CD4-positive, alpha-beta T cell (primary cell): ENCODE results near the gene SLC35F6. TPM values are rescaled to one million over a fixed set of nuclear protein-coding genes. Genes with fewer than 3 reads are reported as not detected.

Experiments used
- ATAC-seq: fragments of 200-7000 bp; cut with Tn5 transposase; one replicate; pipeline ENCODE4 v1.10.0; 2022; ENCODE audit warnings: mild to moderate bottlenecking; ENCODE audit not compliant: poor library complexity
- CTCF ChIA-PET: fragments of 350-600 bp; sonication (Branson Sonifier 250); formaldehyde crosslinking; loops from one replicate; lab custom pipeline; 2021; ENCODE audit warnings: antibody characterized with exemption, inconsistent platforms; lab: Charles Lee
- POLR2A ChIA-PET: fragments of 350-600 bp; sonication (Branson Sonifier 250); formaldehyde crosslinking; loops from one replicate; lab custom pipeline; 2021; ENCODE audit warnings: antibody characterized with exemption, inconsistent platforms; lab: Charles Lee
- DNase-seq, 14 experiments: peaks; one replicate each; pipeline ENCODE4 v3.0.0-alpha.2; 2013 to 2020; ENCODE audit warnings: mixed read lengths in 2 of 14
- H3K27ac ChIP-seq, 2 donors: one replicate each; pipeline versions ENCODE4 v1.5.1 to v1.7.0; 2013; ENCODE audit warnings: low read length in 2 of 2, low read depth in 1 of 2, mild to moderate bottlenecking in 1 of 2
- H3K27me3 ChIP-seq, 2 experiments: 1 replicate in 1 of 2; 2 replicates in 1 of 2; pipeline versions ENCODE4 v1.6.1 to v1.7.0; 2013; ENCODE audit warnings: low read length in 2 of 2, control low read depth in 1 of 2, mild to moderate bottlenecking in 1 of 2, moderate library complexity in 1 of 2; ENCODE audit not compliant: insufficient read depth in 2 of 2, control insufficient read depth in 1 of 2
- H3K36me3 ChIP-seq: one replicate; pipeline ENCODE4 v1.6.1; 2013; ENCODE audit warnings: low read length, control low read depth; ENCODE audit not compliant: insufficient read depth
- H3K4me1 ChIP-seq: one replicate; pipeline ENCODE4 v1.6.1; 2013; ENCODE audit warnings: low read length, control low read depth; ENCODE audit not compliant: insufficient read depth
- H3K4me3 ChIP-seq: one replicate; pipeline ENCODE4 v1.5.1; 2013; ENCODE audit warnings: mild to moderate bottlenecking, low read length, moderate library complexity
- H3K9me3 ChIP-seq, 2 experiments: 1 replicate in 1 of 2; 2 replicates in 1 of 2; pipeline versions ENCODE4 v1.6.1 to v1.7.0; 2013; ENCODE audit warnings: low read length in 2 of 2, mild to moderate bottlenecking in 2 of 2, control low read depth in 1 of 2, moderate library complexity in 1 of 2; ENCODE audit not compliant: control insufficient read depth in 1 of 2, insufficient read depth in 1 of 2
- H3K27ac Mint-ChIP-seq: one replicate; pipeline ENCODE4 v1.8.0; 2020; ENCODE audit warnings: mixed read lengths
- H3K27me3 Mint-ChIP-seq: one replicate; pipeline ENCODE4 v1.8.0; 2021; ENCODE audit warnings: mixed read lengths
- H3K36me3 Mint-ChIP-seq: one replicate; pipeline ENCODE4 v1.8.0; 2021; ENCODE audit warnings: low read depth, mixed read lengths
- H3K4me1 Mint-ChIP-seq: one replicate; pipeline ENCODE4 v1.8.0; 2021; ENCODE audit warnings: low read depth, mixed read lengths
- H3K4me3 Mint-ChIP-seq: one replicate; pipeline ENCODE4 v1.8.0; 2020; ENCODE audit warnings: mild to moderate bottlenecking, mixed read lengths
- H3K9me3 Mint-ChIP-seq: one replicate; pipeline ENCODE4 v1.8.0; 2020; ENCODE audit warnings: mixed read lengths
- CTCF ChIP-seq: fragments of 200-600 bp; IDR thresholded peaks from one replicate; pipeline ENCODE4 v1.8.0; 2022; ENCODE audit warnings: antibody characterized with exemption, mild to moderate bottlenecking
- intact Hi-C, 2 experiments: fragments of 100-400 bp; cut with DNase I in 1 of 2; cut with micrococcal nuclease in 1 of 2; formaldehyde crosslinking; loops; one replicate each; pipeline versions ENCODE4 v1.15.1 to v1.9.0; 2023 to 2025; cut with DNase I, micrococcal nuclease
- total RNA-seq, 174 experiments: library from RNA in 2 of 174; stranded (reverse) in 2 of 174; gene quantifications; one replicate each; pipeline ENCODE4 v1.2.3 and lab custom pipeline; 2021 to 2026

The SLC35F6 gene
- total RNA-seq, 2 experiments from 2014 or later: 32.0 to 34.2 TPM

- no peak for TF ChIP-seq CTCF
- Histone ChIP-seq H3K27me3 (no peaks in the 10 kb centered on the region), H3K4me3 (no peak overlapping the region), H3K4me1 (peaks cover 19% of the 10 kb centered on the region), H3K27ac (no peak overlapping the region), H3K36me3 (peaks cover 24% of the 10 kb centered on the region), H3K9me3 (no peaks in the 10 kb centered on the region)
- Mint-ChIP-seq H3K4me1 (peaks cover 11% of the 10 kb centered on the region), H3K27ac (peak overlapping the region; percentile 53), H3K9me3 (no peaks in the 10 kb centered on the region), H3K36me3 (peaks cover 33% of the 10 kb centered on the region), H3K4me3 (peak overlapping the region; percentile 54), H3K27me3 (peaks cover 9% of the 10 kb centered on the region)
- ATAC-seq (no peak), DNase-seq (no peak)
- intact Hi-C loops: loop anchor here in 1 of 2 experiments (10.0 kb wide), 4 partner anchors 432 to 1108 kb away; partner anchors contain the start of genes ADGRF3, ATRAID, CAD and DTNB
- POLR2A ChIA-PET: interaction anchor here (1.4 kb wide), 1 partner anchor 12 kb away, joined by 5 read pairs; no protein-coding TSS in a partner anchor
- CTCF ChIA-PET: interaction anchor here (1.2 kb wide), 1 partner anchor 18 kb away, joined by 4 read pairs; no protein-coding TSS in a partner anchor
Measured at GRCh38 chr2:26782876-26783704, 19.0 kb downstream of the SLC35F6 start.

GRCh38 chr2:26784570-26785234 is 20.6 kb downstream of the SLC35F6 start:
- DNase-seq (no peak), ATAC-seq (no peak)
- H3K4me1 Mint-ChIP-seq: peaks cover 11% of the 10 kb centered on the region
- peaks cover 23% of the 10 kb centered on the region for H3K27me3 Mint-ChIP-seq
- Histone ChIP-seq H3K9me3 (no peaks in the 10 kb centered on the region), H3K27me3 (no peaks in the 10 kb centered on the region), H3K4me1 (peaks cover 19% of the 10 kb centered on the region), H3K27ac (no peak overlapping the region), H3K4me3 (peak overlapping the region; percentile 65), H3K36me3 (peaks cover 10% of the 10 kb centered on the region)
- ChIA-PET CTCF (interaction anchor here (0.6 kb wide), 1 partner anchor 17 kb away, joined by 3 read pairs; no protein-coding TSS in a partner anchor), POLR2A (no interaction called here)
- peak overlapping the region; percentile 87 for H3K4me3 Mint-ChIP-seq
- H3K9me3 Mint-ChIP-seq: no peaks in the 10 kb centered on the region
- H3K27ac Mint-ChIP-seq: peak overlapping the region; percentile 85
- intact Hi-C loops: loop anchor here (1.0 to 10.0 kb wide), 5 partner anchors 20 to 1110 kb away; partner anchors contain the start of genes SLC35F6 (in 2 of the 2), ADGRF3 (in 1 of the 2), ATRAID (in 1 of the 2) and CAD (in 1 of the 2)
- peaks cover 18% of the 10 kb centered on the region for H3K36me3 Mint-ChIP-seq
- TF ChIP-seq CTCF: no peak
